DMS79 (cell line): Measurements from ENCODE around the gene DES.
"Not testable (repeated sequence)": the region's sequence is repeated elsewhere in the genome, so short reads cannot be mapped to it uniquely, and the experiment has no call there.

Experiments used
- DNase-seq: peaks from one replicate; lab custom pipeline; 2025; lab: John Stamatoyannopoulos, UW

Gene DES

DNA sequence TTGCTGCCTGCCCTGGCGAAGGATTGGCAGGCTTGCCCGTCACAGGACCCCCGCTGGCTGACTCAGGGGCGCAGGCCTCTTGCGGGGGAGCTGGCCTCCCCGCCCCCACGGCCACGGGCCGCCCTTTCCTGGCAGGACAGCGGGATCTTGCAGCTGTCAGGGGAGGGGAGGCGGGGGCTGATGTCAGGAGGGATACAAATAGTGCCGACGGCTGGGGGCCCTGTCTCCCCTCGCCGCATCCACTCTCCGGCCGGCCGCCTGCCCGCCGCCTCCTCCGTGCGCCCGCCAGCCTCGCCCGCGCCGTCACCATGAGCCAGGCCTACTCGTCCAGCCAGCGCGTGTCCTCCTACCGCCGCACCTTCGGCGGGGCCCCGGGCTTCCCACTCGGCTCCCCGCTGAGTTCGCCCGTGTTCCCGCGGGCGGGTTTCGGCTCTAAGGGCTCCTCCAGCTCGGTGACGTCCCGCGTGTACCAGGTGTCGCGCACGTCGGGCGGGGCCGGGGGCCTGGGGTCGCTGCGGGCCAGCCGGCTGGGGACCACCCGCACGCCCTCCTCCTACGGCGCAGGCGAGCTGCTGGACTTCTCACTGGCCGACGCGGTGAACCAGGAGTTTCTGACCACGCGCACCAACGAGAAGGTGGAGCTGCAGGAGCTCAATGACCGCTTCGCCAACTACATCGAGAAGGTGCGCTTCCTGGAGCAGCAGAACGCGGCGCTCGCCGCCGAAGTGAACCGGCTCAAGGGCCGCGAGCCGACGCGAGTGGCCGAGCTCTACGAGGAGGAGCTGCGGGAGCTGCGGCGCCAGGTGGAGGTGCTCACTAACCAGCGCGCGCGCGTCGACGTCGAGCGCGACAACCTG lies at the start of gene DES:
Gene DES, plus strand, starts transcription at position 223 of the 857 bp plus-strand sequence. Its CDS starts 86 bp downstream, at position 309.
- no peak for DNase-seq

DNA sequence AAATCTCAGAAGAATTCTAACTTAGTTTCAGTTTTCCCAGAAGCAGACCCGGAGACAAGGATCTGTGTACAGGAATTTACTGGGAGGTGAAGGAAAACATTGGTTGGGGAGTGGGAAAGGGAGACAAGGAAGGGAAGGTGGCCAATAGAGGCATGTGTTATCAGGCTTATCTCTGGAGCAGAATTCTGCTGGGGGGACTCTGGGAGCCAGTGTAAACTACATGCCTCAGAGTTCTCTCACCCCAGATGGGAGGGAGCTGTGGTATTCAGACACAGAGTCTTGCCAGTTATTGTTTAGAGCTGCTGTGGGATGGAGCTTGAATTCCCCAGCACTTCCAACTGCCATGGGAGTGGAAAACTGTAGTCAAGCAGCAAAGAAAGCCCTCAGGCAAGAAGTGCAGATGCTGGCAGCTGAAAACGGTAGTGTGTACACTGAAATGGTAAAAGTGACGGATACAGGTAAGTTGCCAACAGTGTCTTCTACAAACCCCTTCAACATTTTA lies 49.4 kb upstream of the DES start:
- DNase-seq: peak; percentile 31

DNA sequence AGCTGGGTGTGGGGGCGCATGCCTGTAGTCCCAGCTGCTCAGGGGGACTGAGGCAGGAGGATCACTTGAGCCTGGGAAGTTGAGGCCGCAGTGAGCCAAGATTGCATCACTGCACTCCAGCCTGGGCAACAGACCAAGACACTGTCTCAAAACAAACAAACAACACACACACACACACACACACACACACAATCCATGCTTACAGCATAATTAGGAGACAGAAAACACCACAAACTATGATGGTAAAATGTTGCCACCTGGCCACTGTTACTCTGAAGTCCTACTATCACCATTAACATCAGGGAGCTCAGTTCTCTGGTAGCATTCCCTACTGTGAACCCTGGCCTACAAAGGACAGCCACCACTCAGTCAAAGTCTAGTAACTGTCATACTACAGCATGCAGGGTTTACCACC lies 48.7 kb upstream of the DES start:
- peak; percentile 48 for DNase-seq

DNA sequence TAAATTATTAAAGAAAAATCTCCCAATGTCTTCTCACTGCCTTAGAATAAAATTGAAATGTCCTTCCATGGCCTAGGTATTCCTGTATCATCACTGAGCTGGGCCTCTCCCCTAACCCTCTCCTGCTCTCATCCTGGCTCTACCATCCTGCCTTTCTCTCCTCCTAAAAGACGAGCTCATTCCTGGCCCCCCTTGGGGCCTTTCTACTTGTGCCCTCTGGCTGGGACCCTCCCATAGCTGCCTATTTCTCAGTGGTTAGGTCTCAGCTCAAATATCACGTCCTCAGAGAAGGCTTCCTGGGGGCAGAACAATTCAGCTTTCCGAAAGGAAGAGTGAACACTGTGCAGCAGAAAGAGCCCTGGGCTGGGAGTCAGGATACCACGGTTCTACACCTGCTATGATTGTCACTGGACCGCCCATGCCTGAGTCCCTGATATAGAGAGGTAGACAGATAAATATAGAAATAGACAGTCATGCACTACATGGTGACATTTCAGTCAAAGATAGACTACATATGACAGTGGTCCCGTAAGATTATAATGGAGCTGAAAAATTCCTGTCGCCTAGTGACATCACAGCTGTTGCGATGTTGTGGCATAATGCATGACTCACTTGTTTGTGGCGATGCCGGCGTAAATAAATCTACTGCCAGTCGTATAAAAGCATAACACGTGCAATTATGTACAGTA lies 39.9 kb upstream of the DES start:
- no peak for DNase-seq

DNA sequence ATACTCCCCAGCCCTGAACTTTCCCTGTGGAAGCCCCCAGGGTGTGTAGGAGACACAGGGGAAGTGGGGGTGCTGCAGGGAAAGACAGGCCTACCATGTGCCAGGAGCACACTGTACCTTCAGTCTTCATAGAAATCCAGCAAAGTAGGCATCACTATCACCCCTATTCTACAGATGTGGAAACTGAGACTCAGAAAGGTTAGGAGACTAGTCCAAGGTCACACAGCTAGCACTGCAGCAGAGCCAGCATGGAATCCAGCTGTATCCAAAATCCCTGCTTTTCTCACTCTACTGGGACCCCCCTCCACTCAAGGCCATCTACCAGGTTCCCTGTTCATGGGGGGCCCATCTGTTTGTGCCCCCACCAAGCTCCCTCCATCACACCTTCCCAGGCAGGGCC lies 37.3 kb upstream of the DES start:
- DNase-seq: no peak

DNA sequence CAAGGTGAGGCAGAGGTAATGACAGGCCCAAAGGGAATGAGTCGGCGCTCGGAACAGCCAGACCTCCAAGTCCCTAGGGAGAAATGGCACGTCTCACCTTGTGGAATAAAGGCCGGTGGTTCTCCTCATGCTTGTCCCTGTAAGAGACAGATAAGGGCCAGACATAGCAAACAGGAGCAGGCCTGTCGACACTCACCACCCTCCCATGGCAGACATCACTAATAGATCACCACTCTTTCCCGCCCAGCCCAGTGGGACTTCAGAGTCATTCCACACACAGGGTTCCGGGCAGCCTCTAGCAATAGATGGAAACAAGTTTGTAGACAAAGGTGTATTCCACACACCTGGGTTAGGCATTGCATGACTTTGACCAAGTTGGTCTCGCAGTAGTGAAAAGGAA lies 36.7 kb upstream of the DES start:
- DNase-seq: no peak

DNA sequence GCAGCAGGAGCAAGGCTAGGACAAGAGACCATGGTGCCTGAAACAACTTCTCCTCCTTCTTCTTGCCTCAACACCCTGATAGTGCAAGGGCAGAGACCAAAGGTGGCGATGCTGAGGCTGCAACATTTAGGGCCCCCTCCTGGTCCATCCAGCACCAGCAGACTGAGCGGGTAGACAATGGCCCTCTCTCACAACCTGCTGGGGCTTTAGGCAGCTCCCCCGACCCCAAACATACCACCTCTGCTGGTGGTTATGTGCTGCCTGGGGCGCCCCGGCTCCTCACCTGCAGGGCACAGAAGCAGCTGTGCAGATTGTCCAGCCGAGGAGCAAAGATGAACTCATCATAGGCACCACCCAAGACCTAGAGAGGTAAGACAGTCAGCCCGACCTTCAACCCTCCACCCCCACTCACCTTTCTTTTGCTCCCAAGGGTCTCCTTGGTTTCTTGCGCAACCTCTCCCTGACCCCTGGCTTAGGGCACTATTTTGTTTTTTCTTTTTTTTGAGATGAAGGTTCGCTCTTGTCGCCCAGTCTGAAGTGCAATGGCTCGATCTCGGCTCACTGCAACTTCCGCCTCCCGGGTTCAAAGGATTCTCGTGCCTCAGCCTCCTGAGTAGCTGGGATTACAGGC lies 34.0 kb upstream of the DES start:
- DNase-seq: no peak

DNA sequence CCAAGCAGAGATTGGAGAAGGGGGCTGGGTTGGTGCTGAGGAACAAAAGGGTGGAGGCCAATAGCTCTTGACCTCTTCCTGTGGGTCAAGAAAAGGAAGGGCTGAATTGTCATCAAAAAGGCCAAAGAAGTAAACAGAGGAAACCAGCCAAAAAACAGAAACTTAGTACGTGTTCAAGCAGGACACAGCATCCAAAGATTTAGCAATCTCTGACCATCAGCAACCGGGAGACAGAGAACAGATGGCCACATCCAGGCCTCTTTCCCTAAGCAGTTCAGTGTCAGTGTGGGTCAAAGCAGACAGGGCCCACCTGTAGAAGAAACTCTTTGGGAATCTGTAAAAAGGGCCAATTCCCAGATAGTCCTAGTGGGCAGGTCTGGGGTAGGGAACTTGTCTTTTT lies 33.3 kb upstream of the DES start:
- DNase-seq: no peak

DNA sequence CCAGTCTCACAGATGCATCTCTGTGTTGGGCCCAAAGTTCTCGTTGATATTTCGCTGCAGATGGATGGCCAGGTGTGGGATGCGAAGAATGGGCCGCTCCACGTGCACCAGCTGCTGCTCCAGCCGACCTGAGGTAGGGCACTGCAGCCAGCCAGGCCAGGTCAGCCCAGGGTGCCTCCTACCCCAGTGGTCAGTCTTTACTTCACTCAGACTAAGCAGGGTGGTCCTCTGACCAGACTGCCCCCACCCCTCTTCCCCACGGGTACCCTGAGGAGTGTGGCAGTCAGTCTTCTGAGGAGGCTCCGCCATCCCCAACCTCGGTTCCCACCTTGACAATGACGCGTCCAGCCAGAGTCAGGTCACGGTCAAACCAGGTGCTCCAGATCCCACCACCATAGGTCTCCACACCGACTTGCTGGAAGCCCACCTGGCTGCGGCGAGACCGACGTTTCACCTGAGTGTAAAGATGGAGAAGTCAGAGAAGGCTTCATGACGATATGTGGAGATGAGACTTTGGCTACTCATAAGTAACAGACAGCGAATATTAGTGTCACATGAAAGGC lies 32.1 kb upstream of the DES start:
- DNase-seq: no peak

DNA sequence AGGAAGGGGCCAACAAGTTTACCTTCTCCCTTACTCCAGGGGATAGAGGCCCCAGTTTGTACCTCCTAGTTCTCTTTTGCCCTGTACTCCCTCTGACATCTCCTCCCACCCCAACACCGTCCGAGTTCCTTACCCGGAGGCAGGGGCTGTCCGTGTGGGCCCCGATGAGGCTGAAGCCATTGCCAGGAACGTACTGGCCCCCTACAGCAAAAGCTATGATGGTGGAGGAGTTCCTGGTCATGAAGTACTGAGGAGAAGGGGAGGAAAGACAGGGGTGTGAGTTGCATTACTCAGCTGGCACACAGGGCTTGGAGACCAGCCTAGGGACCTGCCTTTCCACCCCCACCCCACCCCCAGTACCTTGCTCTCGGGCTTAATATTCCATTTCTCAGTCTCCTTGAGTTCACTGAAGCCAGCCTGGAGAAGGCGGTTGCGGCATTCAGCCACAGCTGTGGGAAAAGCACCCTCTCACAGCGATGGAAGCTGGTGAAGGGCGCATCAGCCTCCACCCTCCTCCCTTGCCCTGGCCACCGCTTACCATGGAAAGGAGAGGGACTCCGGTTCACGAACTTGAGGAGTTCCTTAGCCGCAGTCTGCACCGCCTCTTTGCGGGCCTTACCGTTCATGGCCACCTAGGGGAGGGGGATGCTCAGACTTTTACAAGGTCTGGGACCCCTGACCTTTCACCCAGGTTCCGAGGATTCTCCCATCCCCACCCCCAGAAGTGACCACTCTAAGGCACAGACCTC lies 31.5 kb upstream of the DES start:
- DNase-seq: no peak

DNA sequence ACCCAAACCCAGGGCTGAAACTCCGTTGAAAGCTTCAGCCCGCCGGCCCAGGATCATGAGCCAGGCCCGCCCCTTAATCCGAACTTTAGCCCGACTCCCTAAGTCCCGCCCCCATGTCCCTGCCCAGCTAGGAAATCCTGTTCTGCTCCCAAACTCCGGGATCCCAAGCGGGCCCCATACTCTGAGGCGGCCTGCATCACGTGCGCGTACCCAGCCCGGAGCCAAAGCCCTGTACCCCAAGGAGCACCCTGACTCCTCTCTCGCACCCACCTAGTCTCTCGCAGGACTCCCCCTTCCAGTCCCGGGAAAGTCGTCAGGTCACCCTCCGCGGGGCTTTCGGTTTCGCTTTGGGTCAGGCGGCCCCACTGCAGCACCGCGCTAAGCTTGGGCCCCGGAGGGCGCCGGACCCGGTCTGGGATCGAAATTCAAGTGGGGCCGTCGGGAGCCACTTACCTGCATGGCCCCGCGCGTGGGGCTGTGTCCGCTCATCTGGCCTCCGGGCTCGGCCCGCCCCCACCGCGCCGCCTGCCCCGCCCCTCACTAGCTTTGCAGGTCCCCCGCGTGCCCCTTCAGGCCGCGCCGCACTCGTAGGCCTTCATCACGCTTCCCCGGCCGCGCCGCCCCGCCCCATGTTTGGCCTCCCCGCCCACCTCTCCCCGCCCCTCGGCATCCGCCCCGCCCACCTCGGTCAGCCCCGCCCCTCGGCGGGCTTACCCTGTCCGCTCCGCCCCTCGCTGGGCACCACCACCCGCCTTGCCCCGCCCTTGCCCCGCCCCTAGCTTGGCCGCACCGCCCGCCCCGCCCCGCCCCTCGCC lies 30.7 kb upstream of the DES start, which contains the start of gene DNPEP:
Gene DNPEP, minus strand, starts transcription at position 607 of the 815 bp plus-strand sequence. Its CDS starts 118 bp downstream, at position 489.
- no peak for DNase-seq

DNA sequence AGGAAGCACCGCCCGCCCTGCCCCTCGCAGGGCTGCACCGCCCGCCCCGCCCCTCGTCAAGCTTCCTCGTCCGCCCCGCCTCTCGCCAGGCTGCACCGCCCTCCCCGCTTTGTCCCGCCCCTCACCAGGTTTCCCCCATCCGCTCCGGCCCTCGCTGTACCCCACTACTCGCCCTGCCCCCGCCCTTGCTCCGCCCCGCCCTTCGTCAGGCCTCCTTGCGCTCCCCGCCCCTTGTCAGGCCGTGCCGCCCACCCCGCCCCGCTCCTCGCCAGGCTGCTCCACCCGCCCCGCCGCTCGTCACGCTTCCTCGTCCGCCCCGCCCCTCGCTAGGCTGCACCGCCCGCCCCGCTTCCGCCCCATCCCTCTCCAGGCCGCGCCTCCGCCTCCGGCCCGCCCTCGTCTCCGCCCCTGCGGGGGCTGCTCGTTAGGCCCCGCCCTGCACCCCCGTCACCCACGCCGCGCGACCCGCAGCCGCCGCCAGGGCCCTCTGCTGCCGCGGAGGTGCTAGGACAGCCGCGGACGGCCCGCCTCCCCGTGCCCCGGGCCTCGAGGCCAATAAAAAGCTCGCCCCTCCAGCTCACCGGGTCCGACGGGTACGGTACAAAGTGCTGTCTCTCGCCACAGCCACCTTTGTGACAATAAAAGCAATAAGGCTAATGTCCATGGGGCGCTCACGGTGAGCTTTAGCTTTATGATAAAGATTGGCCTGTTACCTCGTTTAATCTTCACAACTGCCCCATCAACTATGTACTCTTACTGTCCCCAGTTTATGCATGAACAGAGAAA lies 29.9 kb upstream of the DES start:
- DNase-seq: peak; percentile 92

DNA sequence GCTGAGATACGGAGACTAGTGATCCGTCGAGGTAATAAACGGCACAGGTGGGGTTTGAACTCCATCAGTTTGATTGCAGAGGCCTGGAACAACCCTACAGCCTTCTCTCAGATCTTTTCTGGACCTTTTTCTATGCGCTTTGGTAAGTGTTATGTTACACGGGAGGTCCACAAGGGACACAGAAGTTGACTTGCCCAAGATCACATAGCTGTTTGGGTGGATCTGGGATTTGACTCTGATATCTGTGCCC lies 29.3 kb upstream of the DES start:
- no peak for DNase-seq

DNA sequence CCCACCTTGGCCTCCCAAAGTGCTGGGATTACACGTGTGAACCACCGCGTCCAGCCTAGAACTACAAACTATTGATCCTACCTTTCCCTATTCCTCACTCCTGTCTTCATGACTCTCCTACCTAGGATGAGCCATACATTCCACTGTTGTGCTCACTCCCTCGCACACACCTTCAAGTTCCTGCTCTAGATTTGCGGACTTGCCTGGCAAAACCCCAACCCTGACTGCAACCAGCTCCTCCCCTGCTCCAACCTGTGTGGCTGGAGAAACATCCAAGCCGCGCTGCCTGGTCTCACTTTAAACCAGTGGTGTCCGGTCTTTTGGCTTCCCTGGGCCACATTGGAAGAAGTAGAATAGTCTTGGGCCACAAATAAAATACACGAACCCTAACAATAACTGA lies 25.4 kb upstream of the DES start:
- DNase-seq: no peak

DNA sequence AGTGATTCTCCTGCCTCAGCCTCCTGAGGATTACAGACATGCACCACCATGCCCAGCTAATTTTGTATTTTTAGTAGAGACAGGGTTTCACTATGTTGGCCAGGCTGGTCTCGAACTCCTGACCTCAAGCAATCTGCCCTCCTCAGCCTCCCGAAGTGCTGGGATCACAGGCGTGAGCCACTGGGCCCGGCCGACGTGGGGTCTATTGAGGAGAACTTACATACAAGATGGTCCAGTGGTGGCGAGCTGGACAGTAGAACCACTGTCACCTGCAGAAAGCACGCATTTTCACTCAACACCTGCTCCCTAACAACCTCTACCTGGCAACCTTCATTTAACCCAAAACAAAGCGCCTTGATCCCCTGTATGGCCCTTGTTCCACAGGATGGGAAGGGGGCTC lies 23.1 kb upstream of the DES start:
- DNase-seq: not testable (repeated sequence)

DNA sequence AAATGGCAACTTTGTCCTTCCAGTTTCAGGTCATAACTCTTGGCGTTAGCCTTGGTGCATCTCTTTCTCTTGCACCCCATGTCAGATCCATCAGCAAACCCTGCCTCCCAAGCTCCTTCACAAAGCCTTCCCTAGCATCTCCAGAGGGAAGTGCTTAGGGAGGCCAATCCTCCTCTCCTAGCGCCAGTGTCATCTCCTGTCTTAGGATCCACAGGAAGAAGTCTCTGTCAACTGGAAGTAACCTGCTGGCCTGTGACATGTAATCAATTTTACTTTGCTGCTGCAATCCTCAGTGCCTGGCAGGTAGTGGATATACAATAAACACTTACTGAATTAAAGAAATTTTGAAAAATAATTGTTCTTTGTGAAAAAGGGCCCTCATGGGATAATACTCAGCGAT lies 22.6 kb upstream of the DES start:
- no peak for DNase-seq

DNA sequence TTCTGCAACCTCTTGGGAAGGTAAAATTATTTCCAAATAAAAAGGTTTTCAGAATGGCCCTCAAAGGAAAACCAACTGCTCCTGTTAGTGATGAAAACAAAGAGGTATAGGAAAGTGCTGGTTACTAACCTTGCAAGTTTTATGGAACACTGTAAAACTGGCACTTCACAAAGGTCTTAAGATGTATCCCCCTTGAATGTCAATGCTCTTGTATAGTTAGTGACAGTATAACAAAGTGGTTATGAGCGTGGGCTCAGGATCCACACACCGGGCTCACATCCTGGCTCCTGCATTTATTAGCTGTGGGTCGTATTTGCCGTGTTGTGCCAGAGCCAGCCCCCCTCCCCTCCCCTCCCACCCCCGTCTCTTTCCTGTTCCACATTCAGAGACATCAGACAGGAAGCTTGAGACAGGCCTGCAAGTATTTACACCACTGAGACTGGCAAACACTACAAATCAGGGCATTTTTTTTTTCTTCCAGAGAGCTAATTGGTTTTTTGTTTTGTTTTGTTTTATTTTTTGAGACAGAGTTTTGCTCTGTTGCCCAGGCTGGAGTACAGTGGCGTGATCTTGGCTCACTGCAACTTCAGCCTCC lies 21.2 kb upstream of the DES start:
- DNase-seq: no peak

DNA sequence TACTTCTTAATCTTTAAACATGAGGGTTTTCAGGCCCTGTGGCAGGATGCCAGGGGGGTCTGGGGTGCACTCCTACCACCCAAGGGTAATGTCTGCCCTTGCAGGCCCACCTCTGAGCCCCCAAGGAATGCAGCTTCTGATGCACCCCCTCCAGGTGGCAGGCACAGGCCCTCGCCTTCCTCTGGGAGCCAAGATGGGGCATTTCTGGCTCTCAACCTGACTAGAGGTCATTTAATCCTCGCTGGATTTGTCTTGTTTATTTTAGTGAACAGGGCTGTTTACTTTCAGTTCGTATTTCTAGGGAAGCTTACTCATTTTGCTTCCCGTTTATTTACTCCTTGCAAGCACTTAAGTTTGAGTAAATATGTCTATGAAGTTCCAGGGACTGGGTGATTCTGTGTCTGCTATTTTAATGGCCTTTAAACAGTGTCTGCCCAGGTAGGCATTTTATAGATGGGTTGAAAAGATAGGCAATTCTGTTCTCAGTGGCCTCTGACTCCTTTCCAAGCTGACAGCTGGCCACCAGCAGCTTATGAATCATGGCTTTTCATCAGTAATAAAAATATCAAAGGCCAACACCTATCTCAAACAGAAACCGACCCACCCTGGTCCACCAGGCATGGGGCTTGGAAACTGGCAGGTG lies 19.3 kb upstream of the DES start:
- DNase-seq: peak; percentile 70

DNA sequence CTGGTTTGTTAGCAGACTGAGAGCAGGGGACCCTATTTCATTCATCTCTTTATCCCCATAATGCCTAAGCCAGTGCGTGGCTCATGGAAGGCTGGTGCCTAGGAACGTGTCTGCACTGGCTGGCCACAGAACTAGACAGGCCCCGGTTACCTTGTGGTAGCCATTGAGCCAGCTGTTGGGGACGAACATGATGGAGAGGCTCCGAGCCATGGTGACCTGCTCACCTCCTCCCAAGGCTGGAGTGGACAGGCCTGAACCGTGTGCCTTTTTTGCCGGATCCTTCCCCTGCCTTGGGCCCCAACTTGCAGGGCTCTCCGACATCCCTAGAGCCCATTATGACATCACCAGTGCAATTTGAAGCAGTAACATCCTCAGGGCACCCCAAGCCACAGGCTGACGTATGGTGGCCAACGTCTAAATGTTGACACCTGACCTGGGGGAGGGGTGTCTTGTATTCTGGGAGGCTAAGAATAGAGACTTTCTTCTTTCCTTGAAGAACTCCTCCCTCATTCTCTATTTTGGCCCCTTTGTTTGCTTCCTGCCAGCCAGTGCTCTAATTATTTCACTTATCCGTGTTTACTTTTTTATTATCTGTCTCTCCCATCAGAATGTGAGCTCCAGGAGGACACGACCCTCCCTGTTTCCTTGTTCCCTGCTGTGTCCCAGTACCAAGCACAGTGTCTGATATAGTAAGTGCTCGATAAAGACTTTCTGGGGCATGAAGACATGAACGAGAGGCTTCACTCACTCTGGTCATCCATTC lies 18.3 kb upstream of the DES start:
- no peak for DNase-seq
